Measurements from ENCODE around the gene ITGAL. TPM values are rescaled to one million over a fixed set of nuclear protein-coding genes. Genes with fewer than 3 reads are reported as not detected.

Gene ITGAL
- total RNA-seq = 1.5 TPM
- long read RNA-seq = 0 reads

GRCh38 chr16:30472328-30472942 is at the start of gene ITGAL:
TSS of gene ITGAL (plus strand) at chr16:30472742. CDS start at chr16:30472838, 96 bp downstream.
- ATAC-seq (ENCODE audit: poor library complexity) (peak; percentile 74), DNase-seq (peak; percentile 71)
- intact Hi-C loops (cut with DNase I) = no loop called here

GRCh38 chr16:30428055-30428454 is 44.5 kb upstream of the ITGAL start:
- ATAC-seq (ENCODE audit: poor library complexity) (no peak), DNase-seq (no peak)
- intact Hi-C loops (cut with DNase I) = loop anchor here (10.0 kb wide), 1 partner anchor 177 kb away; no protein-coding TSS in a partner anchor

DNA sequence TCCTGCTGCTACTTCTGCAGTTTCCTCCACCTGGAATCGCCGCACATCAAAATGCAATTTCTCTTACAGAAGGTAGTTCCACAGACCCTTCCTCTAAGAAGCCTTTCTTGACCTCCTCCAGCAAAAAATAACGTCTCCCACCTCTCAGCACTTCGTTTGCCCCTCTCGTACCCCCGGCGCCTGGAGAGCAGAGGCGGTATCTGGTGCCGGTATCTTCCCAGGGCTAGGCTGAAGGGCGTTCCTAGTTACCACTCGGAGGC is 43.2 kb upstream of the ITGAL start:
- no peak for ATAC-seq (ENCODE audit: poor library complexity)
- intact Hi-C loops (cut with DNase I) = loop anchor here (10.0 kb wide), 1 partner anchor 175 kb away; no protein-coding TSS in a partner anchor
- DNase-seq = no peak

DNA sequence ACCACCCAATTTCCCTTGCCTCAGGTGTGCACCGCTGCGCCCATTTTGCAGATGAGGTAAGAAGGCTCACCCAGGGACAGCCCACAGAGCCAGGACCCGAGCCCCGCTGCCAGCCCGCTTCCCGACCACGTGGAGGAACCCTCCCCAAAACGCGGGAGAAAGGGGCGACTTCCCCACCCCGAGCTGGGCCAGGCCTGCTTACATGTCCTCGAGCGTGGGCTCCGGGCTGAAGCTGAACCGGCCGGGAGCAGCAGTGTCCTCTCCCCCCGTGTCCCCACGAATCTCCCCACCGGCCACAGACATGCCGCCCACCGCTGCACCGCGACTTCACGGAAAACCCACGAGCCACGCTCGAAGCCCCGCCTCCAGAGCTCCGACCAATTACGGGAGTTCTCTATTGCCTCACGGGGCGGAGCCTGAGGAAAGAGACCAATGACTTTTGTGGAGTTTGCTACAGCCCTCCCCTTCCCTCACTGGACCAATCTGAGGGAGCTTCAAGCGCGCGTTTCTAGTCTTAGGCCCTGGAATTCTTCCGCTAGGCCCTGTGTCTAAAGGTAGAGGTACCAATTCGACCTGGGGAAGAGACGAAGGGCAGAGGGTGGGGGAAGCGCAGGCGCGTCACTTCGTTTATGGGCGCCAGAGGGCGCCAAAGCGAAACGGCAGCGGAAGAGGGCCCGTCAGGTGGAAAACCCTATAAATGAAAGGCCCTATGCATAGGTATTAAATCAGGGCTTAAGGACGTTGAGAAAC is 42.7 kb upstream of the ITGAL start, which contains the start of gene DCTPP1:
Gene DCTPP1, minus strand, starts transcription at position 353 of the 750 bp plus-strand sequence. Its CDS starts 50 bp downstream, at position 303.
- DNase-seq = peak; percentile 96
- ATAC-seq (ENCODE audit: poor library complexity) = peak; percentile 98
- intact Hi-C loops (cut with DNase I) = loop anchor here (10.0 kb wide), 1 partner anchor 175 kb away; no protein-coding TSS in a partner anchor

- peak; percentile 13 for ATAC-seq (ENCODE audit: poor library complexity)
- no peak for DNase-seq
- intact Hi-C loops (cut with DNase I) = no loop called here
Measured at GRCh38 chr16:30430428-30430970, 42.0 kb upstream of the ITGAL start.

- DNase-seq = no peak
- no peak for ATAC-seq (ENCODE audit: poor library complexity)
- intact Hi-C loops (cut with DNase I) = loop anchor here (5.0 kb wide), 1 partner anchor 182 kb away; no protein-coding TSS in a partner anchor
Measured at GRCh38 chr16:30434852-30435251, 37.7 kb upstream of the ITGAL start.

- DNase-seq (no peak), ATAC-seq (ENCODE audit: poor library complexity) (no peak)
- intact Hi-C loops (cut with DNase I) = loop anchor here (5.0 kb wide), 1 partner anchor 180 kb away; no protein-coding TSS in a partner anchor
Measured at GRCh38 chr16:30437511-30438046, 35.0 kb upstream of the ITGAL start.

DNA sequence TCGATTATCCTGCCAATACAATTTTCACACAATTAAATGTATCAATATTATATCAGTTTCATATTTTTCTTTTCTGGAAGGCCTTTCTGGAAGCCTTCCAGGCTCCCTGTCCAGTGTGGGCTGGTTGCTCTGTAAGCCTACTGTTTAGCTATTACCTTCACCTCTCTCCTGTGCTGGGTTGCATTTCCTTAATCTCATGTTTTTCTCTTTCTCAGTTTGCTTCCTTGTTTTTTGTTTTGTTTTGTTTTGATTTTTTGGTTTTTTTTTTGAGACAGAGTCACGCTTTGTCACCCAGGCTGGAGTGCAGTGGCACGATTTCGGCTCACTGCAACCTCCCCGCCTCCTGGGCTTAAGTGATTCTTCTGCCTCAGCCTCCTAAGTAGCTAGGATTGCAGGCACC is 33.7 kb upstream of the ITGAL start:
- intact Hi-C loops (cut with DNase I) = loop anchor here (5.0 kb wide), 1 partner anchor 178 kb away; no protein-coding TSS in a partner anchor
- DNase-seq (no peak), ATAC-seq (ENCODE audit: poor library complexity) (no peak)

DNA sequence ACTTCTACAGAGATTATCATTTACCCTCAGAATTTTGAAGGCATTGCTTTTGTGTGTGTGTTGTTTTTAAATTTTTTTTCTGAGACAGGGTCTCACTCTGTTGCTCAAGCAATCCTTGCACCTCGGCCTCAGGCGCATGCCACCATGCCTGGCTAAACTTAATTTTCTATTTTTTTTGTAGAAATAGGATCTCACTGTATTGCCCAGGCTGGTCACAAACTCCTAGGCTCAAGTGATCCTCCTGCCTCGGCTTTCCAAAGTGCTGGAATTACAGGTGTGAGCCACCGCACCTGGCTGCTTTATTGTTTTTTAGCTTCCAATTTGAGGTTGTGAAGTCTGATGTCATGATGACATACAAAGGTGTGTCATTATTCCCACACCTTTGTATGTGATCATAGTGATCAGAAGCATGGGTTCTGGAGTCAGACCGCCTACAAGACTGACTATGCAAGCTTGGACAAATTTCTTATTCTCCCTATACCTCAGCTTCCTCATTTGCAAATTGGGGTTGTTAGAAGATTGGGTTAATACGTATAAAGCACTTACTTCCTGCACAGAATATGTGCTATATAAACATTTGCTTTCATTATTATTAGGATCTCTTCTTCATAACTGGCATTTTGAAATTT is 32.7 kb upstream of the ITGAL start:
- DNase-seq (no peak), ATAC-seq (ENCODE audit: poor library complexity) (no peak)
- intact Hi-C loops (cut with DNase I) = loop anchor here (5.0 to 10.0 kb wide), 2 partner anchors 85 to 177 kb away; partner anchors contain the start of gene ZNF768

GRCh38 chr16:30443631-30444030 is 28.9 kb upstream of the ITGAL start:
- no peak for ATAC-seq (ENCODE audit: poor library complexity)
- intact Hi-C loops (cut with DNase I) = loop anchor here (10.0 kb wide), 1 partner anchor 81 kb away; the partner anchor contains the start of gene ZNF768
- DNase-seq = no peak

GRCh38 chr16:30444231-30445148 is 28.1 kb upstream of the ITGAL start:
- no peak for ATAC-seq (ENCODE audit: poor library complexity)
- intact Hi-C loops (cut with DNase I) = loop anchor here (10.0 kb wide), 1 partner anchor 80 kb away; the partner anchor contains the start of gene ZNF768
- no peak for DNase-seq

DNA sequence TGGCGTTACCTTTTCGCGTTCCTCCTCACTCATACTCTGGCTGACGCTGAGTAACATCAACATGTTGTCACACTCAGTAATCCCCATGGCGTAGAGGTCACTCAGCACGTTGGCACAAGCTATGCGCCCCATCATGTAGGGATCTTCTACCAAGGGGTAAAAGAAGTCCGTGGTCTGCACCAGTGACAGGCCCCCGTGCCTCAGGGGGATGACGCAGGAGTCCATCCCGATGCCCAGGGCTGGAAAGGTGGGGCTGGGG is 27.5 kb upstream of the ITGAL start:
- intact Hi-C loops (cut with DNase I) = loop anchor here (10.0 kb wide), 1 partner anchor 80 kb away; the partner anchor contains the start of gene ZNF768
- DNase-seq (no peak), ATAC-seq (ENCODE audit: poor library complexity) (no peak)

DNA sequence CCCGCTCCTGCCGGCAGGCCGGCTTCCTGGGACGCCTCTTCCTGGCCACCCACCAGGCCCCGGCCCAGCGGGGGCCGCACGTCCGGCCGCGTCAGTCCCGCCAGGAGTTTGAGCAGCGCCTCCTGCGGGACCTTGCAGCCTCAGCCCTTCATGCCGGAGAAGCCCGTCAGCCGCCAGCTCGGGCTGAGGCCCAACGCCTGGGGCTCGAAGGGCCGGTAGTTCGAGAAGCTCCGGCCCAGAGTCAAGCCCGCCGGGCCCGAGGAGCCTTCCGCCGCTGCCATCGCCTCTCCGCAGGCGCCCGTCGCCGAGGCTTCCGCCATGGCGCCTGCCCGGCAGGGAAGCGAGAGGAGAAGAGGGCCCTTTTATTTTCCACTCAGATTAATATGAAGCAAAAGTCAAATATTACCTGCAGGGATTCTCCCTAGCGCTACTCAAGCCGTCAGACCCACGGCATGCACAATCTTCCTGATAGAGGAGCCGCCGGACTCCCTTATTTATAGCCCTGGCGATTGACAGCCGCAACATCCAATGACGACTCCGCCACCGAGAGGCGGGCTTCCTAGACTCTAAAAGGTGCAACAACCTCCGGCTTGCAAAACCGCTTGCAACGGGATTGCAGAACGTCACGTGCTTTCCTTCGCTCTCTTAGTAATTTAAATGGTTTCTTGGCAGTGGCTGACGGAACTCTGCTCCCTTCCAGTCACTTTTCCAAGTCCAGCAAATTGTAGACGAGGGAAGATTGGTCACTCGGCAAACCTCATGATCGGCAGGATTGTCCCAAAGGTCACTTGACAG is 26.9 kb upstream of the ITGAL start, which contains the start of gene SEPHS2:
Gene SEPHS2, minus strand, starts transcription at position 467 of the 795 bp plus-strand sequence. Its CDS starts 147 bp downstream, at position 320.
- intact Hi-C loops (cut with DNase I) = loop anchor here (10.0 kb wide), 1 partner anchor 79 kb away; the partner anchor contains the start of gene ZNF768
- peak; percentile 100 for DNase-seq
- ATAC-seq (ENCODE audit: poor library complexity) = peak; percentile 98

- DNase-seq (no peak), ATAC-seq (ENCODE audit: poor library complexity) (no peak)
- intact Hi-C loops (cut with DNase I) = loop anchor here (10.0 kb wide), 1 partner anchor 79 kb away; the partner anchor contains the start of gene ZNF768
Measured at GRCh38 chr16:30446203-30446595, 26.3 kb upstream of the ITGAL start.

- DNase-seq (no peak), ATAC-seq (ENCODE audit: poor library complexity) (no peak)
- intact Hi-C loops (cut with DNase I) = loop anchor here (10.0 kb wide), 1 partner anchor 77 kb away; the partner anchor contains the start of gene ZNF768
Measured at GRCh38 chr16:30447512-30448226, 24.9 kb upstream of the ITGAL start.

- ATAC-seq (ENCODE audit: poor library complexity) = no peak
- intact Hi-C loops (cut with DNase I) = loop anchor here (10.0 kb wide), 1 partner anchor 76 kb away; the partner anchor contains the start of gene ZNF768
- DNase-seq = no peak
Measured at GRCh38 chr16:30449116-30449435, 23.5 kb upstream of the ITGAL start.
